HPDE6-E6E7 (cell line): Measurements from ENCODE around the gene GALNTL6.
A peak's percentile ranks its signal among the peaks of the same experiment; 100 is the strongest.
"Not testable (repeated sequence)": the region's sequence is repeated elsewhere in the genome, so short reads cannot be mapped to it uniquely, and the experiment has no call there.

ENCODE experiments used
- DNase-seq: peaks from one replicate; pipeline ENCODE4 v3.0.0; 2011; ENCODE audit warnings: missing footprints; ENCODE audit errors: extremely low spot score

GALNTL6 gene

DNA sequence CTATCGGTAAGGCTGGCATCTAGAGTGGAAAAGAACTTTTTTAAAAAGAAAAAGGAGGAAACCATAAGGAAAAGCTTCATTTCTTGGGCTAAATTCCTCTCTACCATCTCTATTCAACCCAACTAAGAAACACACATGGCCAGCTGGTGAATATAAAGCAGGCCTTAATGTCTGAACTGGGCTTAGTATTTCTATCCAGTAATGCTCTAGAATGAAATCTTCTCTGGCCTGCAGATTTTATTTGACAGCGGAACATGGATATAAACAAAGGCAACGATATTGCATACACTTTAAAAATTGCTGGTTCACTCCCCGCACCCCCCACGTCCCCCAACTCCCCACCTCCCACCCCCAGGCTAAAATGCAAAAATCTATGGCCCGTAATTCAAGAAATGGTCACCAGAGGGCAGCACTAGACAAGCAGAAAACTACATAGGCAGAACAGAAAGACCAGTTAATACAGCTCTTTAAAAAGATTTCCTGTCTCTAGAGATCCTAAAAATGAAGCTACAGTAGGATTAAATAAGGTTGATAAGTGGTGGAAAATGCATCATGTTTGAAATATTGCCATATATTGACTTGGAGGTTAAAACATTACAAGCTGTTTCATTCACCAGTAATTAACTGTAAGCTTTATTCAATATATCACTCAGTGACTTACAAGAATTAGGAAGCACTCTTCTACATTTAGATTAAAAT, 1200.2 kb downstream of the GALNTL6 start:
- DNase-seq, result no peak

GRCh38 chr4:173014113-173014558, 1200.9 kb downstream of the GALNTL6 start:
- DNase-seq, result peak; percentile 62

- DNase-seq, result no peak
These were observed 1201.6 kb downstream of the GALNTL6 start for GRCh38 chr4:173014836-173015235.

DNA sequence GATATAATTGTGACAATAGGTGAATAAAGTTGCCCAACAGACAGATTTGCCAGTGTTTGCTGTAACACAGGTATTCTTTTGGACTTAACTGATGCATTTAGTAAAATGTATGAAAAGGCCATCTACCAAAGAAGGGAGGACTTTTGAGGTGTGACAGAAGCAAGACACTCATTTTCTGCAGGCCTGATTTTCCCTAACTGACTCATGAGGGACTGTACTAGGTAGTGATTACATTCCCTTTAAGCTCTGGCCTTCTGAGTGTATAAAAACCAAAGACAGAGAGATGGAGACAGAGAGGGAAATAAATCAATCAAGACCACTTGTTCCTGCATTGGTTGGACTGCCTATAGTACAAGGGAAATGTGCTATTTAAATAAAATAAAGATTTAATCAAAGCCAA, 1204.6 kb downstream of the GALNTL6 start:
- DNase-seq, result no peak

GRCh38 chr4:173018446-173018845, 1205.2 kb downstream of the GALNTL6 start:
- DNase-seq, result no peak

GRCh38 chr4:173019664-173020063, 1206.5 kb downstream of the GALNTL6 start:
- no peak for DNase-seq

GRCh38 chr4:173021746-173022573, 1208.8 kb downstream of the GALNTL6 start:
- DNase-seq, result not testable (repeated sequence)

- DNase-seq, result no peak
These were observed 1211.0 kb downstream of the GALNTL6 start for GRCh38 chr4:173024203-173024602.

DNA sequence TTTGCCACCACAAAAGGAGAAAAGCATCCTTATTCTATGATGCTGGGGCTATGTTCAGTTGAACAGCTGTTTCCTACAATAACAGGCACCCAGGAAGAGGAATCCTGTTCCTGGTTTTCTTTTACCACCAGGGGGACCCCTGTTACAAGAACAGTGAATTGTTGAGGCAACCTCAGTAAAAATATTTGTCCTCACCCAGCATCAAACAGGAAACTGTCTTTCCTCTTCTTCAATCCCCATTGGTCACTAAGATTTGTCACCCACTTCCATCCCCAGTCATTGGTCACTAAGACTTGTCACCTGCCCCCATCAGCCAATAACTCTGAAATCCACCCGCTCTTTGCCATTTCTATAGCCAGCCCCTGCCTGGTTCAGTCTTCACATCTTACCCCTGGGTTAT, 1211.9 kb downstream of the GALNTL6 start:
- peak; percentile 48 for DNase-seq

DNA sequence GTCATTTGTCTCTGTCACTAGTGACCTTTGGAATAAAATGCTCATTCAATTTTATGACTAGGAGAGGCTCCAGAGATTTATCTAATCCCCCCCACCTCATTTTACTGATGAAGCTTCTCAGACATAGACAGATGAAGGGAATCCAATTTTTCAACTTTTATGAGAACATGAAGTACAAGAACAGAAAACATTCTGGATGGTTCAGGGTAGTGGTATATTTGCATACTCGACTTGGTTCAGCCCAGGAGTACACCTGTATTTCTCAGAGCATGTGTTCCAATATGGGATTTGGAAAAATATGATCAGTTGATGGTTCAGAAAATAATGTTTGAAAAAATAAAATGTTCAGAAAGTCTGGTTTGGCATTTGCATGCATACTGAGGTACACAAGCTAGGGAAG, 1224.0 kb downstream of the GALNTL6 start:
- no peak for DNase-seq

DNA sequence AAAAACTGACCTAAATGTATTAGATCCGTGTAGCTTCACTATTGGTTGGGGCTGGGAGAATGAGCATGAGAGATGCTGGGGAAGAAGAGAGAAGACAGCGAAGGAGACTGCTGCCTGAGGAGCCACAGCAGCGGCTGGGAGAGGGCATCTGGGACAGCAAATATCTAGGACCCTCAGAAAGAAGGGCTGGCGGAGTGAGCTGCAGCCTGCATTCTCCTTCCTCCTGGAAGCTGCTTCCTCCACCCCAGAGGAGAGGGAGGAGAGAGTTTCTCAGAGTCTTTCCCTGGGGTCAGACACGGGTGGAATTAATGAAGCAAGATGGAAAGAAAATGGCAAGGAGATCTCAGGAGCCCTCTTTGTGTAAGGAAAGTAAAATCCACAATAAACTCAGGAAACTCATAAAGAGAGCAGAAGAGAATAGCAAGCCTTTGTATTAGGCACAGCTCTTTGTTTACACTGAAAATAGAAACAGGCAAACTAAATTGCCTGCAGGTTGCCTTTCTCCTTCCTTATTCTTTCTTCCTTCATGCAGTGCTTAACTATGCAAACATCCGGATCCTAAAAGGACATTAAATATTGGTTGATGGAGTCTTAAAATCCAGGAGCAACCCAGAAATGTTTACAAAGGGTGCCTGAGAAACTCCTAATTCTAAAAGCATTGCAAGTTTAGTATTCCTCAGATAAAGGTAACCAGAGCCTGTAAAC, 1225.1 kb downstream of the GALNTL6 start:
- DNase-seq, result no peak

DNA sequence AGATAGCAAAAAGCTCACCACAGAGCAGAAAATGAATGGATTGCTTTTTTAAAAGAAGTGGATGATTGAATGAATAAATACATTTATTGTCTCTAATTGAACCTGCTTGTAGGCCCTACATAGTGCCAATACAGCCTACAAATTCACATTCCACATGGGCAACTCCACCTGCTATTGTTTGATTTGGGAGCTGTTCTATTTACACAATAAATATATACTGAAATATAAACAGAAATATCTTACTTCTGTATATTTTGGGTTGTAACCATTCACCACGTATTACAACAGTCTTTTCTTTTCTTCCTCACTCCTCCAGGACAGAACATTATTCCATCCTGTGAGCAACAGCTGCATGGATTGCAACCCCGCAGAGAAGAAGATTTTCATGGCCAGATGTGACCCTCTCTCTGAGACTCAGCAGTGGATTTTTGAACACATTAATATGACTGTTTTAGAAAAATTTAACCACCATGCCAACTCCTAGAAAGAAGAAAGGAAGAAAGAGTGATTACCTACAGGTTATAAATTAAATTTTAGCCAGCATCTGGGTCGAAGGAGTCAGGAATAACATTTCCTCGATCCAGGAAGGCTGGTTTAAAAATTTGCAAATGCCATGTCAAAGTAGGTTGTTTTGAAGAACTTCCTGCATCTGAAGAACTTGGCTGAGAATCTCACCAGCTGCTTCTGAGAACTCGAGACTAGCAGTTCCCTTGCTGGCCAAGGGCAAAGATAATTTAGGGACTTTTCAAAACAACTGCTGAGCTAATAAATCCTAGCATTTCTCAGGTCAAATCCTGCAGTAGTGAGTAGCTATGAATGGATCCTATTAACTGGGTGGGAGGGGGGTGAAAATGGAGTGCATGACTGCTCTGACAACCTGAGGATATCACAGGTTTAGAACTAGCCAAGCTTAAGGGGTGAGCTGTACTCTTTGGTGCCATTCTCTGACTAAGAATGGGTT, 1226.7 kb downstream of the GALNTL6 start:
- no peak for DNase-seq

DNA sequence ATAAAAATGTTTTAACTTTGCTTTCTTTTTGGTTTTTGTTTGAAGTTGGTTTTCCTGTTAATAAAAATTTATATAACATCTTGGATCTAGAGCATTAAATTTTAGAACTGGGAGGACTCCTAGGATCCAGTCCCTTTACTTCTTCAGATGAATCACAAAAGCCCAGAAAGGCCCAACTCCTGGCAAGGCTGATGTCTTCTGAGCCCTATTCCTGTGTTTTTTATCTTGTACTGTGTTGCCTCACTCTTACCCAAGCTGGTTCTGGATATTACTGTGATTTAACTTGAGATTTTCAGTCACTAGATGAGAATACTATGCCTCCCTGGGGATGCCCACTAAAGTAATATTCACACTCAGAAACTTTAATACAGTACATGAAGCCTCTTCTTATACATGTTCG, 1228.3 kb downstream of the GALNTL6 start:
- no peak for DNase-seq

DNA sequence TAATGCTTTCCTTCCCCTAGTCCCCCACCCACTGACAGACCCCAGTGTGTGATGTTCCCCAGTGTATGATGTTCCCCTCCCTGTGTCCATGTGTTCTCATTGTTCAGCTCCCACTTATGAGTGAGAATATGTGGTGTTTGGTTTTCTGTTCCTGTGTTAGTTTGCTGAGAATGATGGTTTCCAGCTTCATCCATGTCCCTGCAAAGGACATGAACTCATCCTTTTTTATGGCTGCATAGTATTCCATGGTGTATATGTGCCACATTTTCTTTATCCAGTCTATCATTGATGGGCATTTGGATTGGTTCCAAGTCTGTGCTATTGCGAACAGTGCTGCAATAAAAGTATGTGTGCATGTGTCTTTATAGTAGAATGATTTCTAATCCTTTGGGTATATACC, 1228.9 kb downstream of the GALNTL6 start:
- not testable (repeated sequence) for DNase-seq

DNA sequence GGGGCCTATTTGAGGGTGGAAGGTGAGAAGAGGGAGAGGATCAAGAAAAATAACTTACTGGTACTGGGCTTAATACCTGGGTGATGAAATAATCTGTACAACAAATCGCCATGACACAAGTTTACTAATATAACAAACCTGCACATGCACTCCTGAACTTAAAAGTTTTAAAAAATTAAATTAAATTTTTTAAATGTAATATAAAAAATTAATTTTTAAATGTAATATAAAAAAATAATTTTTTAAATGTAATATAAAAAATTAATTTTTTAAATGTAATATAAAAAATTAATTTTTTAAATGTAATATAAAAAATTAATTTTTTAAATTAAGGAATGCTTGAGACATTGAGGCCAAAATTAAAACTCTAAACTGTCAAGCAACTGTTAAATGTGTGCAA, 1231.1 kb downstream of the GALNTL6 start:
- DNase-seq, result no peak

GRCh38 chr4:173045571-173045970, 1232.4 kb downstream of the GALNTL6 start:
- DNase-seq, result no peak

DNA sequence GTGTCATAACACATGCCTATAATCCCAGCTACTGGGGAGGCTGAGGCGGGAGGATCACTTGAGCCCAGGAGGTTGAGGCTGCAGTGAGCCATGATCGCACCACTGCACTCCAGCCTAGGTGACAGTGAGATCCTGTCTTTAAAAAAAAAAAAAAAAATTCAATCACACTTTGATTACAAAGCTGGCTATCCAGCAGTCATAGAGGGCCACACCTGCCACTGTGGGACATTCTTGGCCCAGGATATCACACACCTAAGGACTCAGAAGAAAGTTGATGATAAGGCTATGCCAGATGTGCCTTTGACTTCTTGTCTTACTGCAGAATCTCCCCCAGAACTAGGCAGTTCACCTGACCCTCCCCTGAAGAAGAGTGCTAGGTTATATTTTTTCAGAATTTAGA, 1232.9 kb downstream of the GALNTL6 start:
- DNase-seq, result no peak

DNA sequence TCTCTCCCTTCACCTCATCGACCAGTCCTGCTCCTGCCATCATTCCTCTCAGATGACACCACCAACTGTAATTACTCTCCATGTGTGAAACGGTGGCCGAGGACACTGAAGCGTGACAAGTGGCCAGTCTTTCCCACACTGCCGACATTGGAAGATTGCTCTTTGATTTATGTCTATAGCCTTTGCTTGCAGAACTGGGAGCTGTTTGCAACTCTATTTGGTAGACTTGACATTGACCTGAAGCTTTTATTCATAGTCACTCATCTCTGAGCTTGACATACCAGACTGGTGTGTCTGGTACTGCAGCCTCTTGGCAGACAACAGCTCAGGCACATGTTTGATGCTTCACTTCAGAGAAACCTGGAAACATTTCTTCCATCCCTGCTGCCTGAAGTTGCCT, 1233.6 kb downstream of the GALNTL6 start:
- no peak for DNase-seq

GRCh38 chr4:173051232-173051631, 1238.0 kb downstream of the GALNTL6 start:
- DNase-seq, result no peak

DNA sequence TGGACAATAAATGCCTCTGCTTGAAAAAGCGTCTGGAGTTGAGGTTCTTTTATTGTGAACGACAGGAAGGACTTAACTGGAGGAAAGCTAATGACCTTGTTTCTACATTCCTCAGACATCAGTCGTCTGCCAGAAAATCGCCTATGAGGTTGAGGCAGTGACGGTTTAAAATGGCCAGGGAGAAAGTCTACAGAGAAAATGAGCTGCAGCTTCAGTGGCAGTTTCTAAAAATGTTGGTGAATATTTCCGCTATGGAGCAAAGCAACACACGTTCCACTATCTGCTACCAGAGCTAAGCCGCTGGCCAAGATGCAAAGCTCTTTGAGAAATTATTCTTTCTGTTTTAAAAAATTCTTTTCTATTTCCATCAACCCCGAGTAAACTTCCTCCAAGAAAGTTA, 1238.5 kb downstream of the GALNTL6 start:
- no peak for DNase-seq

DNA sequence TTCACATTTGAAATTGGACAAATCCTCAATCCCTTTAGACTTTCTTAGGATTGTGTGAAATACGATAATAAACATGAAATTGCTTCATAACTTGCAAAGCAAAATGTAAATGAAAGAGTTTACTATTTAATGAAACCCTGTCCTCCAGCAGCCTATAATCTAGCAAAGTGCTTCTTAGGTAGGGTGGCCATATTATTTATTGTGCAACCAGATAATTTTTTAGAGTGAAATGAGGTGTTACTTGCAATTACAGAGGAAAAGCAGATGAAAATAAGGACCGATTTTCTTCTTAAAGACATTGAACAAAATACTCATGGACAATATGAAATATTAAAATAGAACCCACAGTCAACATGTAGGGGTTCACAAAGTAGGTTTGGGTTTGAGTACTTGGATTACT, 1239.2 kb downstream of the GALNTL6 start:
- no peak for DNase-seq
